SKM-1 treated with dmso at 0.1 percent for 144 hours (cell line): ENCODE measurements around the gene SLC36A2.

Experiments used
- DNase-seq: peaks from one replicate; lab custom pipeline; 2025; ENCODE audit not compliant: unreplicated experiment; lab: John Stamatoyannopoulos, UW

Gene SLC36A2

GRCh38 chr5:151284392-151284967 lies 62.9 kb downstream of the SLC36A2 start:
- peak; percentile 37 for DNase-seq

GRCh38 chr5:151283120-151283825 lies 64.1 kb downstream of the SLC36A2 start:
- no peak for DNase-seq

- no peak for DNase-seq
Observed at GRCh38 chr5:151281001-151281639, 66.2 kb downstream of the SLC36A2 start.

GRCh38 chr5:151280443-151280842 lies 66.9 kb downstream of the SLC36A2 start:
- DNase-seq: no peak

GRCh38 chr5:151278845-151279244 lies 68.5 kb downstream of the SLC36A2 start:
- DNase-seq: no peak

- no peak for DNase-seq
Observed at GRCh38 chr5:151275803-151276202, 71.6 kb downstream of the SLC36A2 start.

GRCh38 chr5:151274666-151275065 lies 72.7 kb downstream of the SLC36A2 start:
- DNase-seq: no peak

- DNase-seq: peak; percentile 33
Observed at GRCh38 chr5:151271336-151271735, 76.0 kb downstream of the SLC36A2 start.

- no peak for DNase-seq
Observed at GRCh38 chr5:151270599-151270998, 76.8 kb downstream of the SLC36A2 start.

- no peak for DNase-seq
Observed at GRCh38 chr5:151267491-151268260, 79.7 kb downstream of the SLC36A2 start.
